PFSK-1 (cell line): ENCODE results near the gene TMEM253.

ENCODE experiments used
- FOXP2 ChIP-seq: optimal IDR thresholded peaks from 2 replicates; pipeline ENCODE3; 2011; ENCODE audit warnings: borderline replicate concordance, control low read depth, inconsistent platforms; ENCODE audit not compliant: insufficient read depth; ENCODE audit errors: extremely low read length, extremely low read depth
- POLR2AphosphoS5 ChIP-seq: IDR thresholded peaks from 2 replicates; pipeline ENCODE4 v1.6.1; 2012; ENCODE audit warnings: low read depth, mild to moderate bottlenecking, control low read depth, low read length, moderate library complexity
- REST ChIP-seq, 2 experiments: IDR thresholded peaks; 2 replicates each; pipeline versions ENCODE4 v1.6.1 to v1.8.0; 2011 to 2012; ENCODE audit warnings: low read depth in 2 of 2, low read length in 2 of 2, control low read depth in 1 of 2, inconsistent platforms in 1 of 2, mild to moderate bottlenecking in 1 of 2, moderate library complexity in 1 of 2; ENCODE audit not compliant: insufficient read depth in 1 of 2
- SIN3A ChIP-seq: IDR thresholded peaks from 2 replicates; pipeline ENCODE4 v1.6.1; 2012; ENCODE audit warnings: mild to moderate bottlenecking, low read length, moderate library complexity, borderline replicate concordance; ENCODE audit not compliant: insufficient read depth
- TAF1 ChIP-seq: IDR thresholded peaks from 2 replicates; pipeline ENCODE4 v1.6.1; 2012; ENCODE audit warnings: low read length, control low read depth, borderline replicate concordance; ENCODE audit not compliant: insufficient read depth

The TMEM253 gene

GRCh38 chr14:21061347-21061668 lies 39.6 kb upstream of the TMEM253 start:
- no peak for TF ChIP-seq TAF1
- TF ChIP-seq REST (IDR thresholded peaks at IDR 0.05; ENCODE audit: insufficient read depth in 1 of 2, low read depth in 2 of 2, low read length in 2 of 2): no peak
- TF ChIP-seq POLR2AphosphoS5: no peak
- no peak for TF ChIP-seq FOXP2
- no peak for TF ChIP-seq SIN3A

GRCh38 chr14:21063479-21063878 lies 37.4 kb upstream of the TMEM253 start:
- TF ChIP-seq SIN3A: no peak
- no peak for TF ChIP-seq FOXP2
- no peak for TF ChIP-seq TAF1
- no peak for TF ChIP-seq REST (IDR thresholded peaks at IDR 0.05; ENCODE audit: insufficient read depth in 1 of 2, low read depth in 2 of 2, low read length in 2 of 2)
- TF ChIP-seq POLR2AphosphoS5: no peak

- TF ChIP-seq SIN3A (no peak), TAF1 (no peak), REST (IDR thresholded peaks at IDR 0.05; ENCODE audit: insufficient read depth in 1 of 2, low read depth in 2 of 2, low read length in 2 of 2) (no peak), POLR2AphosphoS5 (no peak), FOXP2 (no peak)
Observed at GRCh38 chr14:21066882-21067502, 33.9 kb upstream of the TMEM253 start.

GRCh38 chr14:21068521-21069387 lies 32.1 kb upstream of the TMEM253 start:
- TF ChIP-seq REST (IDR thresholded peaks at IDR 0.05; ENCODE audit: insufficient read depth in 1 of 2, low read depth in 2 of 2, low read length in 2 of 2) (no peak), TAF1 (no peak), SIN3A (no peak), POLR2AphosphoS5 (no peak), FOXP2 (no peak)
